AG20443 (cell line): ENCODE data around the gene POC1A.
"Not testable (repeated sequence)": the region's sequence is repeated elsewhere in the genome, so short reads cannot be mapped to it uniquely, and the experiment has no call there.

Experiments used
- DNase-seq: peaks from one replicate; pipeline ENCODE4 v3.0.0; 2012; ENCODE audit warnings: low spot score, mixed read lengths

The POC1A gene

GRCh38 chr3:52183786-52184445 lies 29.7 kb upstream of the POC1A start:
- no peak for DNase-seq

DNA sequence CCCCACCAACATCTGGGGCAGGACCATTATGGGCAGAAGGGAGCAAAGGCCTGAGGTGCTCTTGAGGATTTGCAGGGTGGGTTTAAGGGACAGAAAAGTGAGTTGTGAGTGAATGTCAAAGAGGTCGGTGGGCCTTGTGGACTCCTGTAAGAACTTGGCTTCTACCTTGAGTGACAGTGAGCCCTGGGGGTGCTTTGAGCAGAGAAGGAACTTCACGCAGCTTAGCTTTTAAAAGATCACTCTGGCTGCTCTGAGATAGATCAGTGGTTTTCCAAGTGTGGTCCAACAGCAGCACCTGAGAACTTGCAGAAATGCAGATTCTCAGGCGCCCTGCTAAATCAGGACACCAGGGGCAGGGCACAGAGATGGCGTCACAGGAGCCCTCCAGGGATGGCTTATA lies 28.5 kb upstream of the POC1A start:
- DNase-seq = no peak

- no peak for DNase-seq
These were observed 28.0 kb upstream of the POC1A start for GRCh38 chr3:52182196-52182595.

DNA sequence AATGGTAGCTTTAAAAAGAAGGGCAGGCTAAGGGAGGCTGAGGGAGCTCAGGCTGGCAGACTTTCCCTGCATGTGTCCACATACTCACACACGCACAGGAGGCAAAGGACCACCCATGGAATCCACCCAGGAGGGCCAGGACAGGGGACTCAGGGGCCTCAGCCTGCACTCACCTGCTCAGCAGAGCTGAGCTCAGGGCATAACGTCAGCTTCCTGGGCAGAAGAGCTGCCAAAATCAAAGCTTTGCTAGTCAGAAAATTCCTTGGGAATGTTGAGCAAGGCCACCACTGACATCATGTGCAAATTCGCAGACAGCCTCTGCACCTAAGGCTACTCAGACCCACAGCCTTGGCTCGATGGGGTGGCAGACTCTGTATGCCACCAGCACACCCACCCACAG lies 27.3 kb upstream of the POC1A start:
- DNase-seq = peak; percentile 89

GRCh38 chr3:52178537-52178936 lies 24.3 kb upstream of the POC1A start:
- DNase-seq = no peak

- not testable (repeated sequence) for DNase-seq
These were observed 23.9 kb upstream of the POC1A start for GRCh38 chr3:52178126-52178525.

DNA sequence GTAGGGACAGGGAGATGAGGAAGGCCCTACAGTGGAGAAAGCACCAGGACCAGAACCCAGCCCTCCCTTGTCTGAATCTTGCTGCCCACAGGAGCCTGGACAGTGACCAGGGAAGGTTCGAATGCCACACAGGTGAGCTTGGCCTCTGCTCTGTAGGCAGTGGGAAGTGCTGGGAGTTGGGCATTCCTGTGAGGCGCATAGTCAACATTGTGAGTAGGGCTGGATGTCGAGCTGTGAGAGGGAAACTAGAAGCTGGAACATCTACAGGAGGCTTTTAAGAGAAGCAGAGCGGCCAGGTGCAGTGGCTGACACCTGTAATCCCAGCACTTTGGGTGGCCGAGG lies 23.4 kb upstream of the POC1A start:
- no peak for DNase-seq

- DNase-seq = no peak
These were observed 22.9 kb upstream of the POC1A start for GRCh38 chr3:52176951-52177700.

DNA sequence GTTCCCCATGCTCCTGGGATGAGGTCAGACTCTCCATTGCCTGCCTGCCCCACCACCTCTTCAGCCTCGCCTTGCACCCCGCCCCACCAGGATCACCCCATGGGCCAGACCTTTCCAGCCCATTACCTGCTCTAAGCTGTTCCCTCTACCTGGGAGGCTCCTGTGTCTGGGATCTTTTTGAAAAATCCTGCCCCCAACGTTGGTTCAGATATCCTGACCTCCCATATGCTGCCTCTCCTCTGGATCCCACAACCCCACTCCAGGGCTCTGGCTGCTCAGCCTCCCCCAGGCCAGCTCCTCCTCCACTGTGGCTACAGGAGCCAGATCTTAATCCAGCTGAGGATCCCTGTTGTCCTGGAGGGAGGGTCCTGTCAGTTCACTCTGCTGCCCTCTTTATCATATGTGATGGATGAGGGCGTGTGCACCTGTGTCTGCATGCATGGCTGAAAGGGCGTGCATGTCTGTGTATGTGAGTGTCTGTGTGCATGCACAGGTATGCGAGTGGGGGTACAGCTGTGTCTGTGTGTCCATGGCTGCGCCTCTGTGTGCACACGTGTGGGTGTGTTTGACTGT lies 22.0 kb upstream of the POC1A start:
- no peak for DNase-seq

DNA sequence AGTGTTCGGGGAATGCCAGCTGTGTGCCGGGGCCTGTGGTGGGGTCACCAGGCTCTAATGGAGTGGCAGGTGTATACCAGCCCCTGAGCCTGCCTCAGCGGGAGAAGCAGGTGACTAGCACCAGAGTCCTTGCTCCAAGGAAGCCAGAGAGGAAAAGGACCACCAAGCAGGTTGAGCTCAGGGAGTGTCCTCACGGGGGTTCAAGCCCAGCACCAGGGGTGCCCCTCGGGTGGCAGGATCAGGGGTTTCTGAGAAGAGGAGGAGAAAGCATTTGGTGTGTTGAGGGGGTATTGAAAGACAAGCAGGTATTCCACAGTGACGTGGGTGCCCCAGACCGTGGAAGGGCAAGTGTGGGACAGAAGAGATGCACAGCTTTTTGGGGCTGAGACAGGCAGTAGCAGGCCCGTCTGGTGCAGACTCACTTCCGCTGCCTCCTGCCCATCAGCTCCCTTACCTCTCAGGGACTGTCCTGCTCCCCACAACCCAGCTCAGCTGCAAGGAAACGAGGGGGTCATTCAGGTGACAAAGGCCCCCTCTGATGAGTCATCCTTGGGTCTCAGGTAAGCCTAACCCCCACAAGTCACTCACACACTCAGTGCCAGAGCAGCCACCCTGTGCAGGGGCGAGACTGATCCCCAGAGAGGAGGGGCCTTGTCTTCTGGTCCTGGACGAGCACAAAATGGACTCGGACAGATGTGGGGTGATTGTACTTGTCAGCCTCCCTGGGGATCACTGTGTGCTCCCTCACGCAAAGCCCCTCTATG lies 21.4 kb upstream of the POC1A start:
- no peak for DNase-seq

DNA sequence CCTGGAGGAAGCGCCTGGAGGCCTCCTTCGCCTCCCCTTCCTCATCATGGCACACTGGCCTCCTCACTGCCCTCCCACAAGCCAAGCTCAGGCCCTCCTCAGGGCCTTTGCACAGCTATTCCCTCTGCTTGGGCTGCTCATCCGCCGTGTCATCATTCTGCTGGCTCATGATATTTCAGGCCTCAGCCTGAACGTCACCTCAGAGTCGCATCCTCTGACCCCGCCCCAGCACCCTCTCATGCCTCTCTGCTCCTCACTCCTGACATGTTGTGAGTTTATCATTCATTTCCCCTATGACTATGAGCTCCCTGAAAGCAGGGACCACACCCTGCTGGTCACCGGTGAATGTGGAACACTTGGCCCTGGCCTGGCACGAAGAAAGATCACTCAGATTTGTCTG lies 20.7 kb upstream of the POC1A start:
- DNase-seq = peak; percentile 49

GRCh38 chr3:52173101-52173500 lies 18.9 kb upstream of the POC1A start:
- no peak for DNase-seq

GRCh38 chr3:52172262-52172757 lies 18.1 kb upstream of the POC1A start:
- no peak for DNase-seq

DNA sequence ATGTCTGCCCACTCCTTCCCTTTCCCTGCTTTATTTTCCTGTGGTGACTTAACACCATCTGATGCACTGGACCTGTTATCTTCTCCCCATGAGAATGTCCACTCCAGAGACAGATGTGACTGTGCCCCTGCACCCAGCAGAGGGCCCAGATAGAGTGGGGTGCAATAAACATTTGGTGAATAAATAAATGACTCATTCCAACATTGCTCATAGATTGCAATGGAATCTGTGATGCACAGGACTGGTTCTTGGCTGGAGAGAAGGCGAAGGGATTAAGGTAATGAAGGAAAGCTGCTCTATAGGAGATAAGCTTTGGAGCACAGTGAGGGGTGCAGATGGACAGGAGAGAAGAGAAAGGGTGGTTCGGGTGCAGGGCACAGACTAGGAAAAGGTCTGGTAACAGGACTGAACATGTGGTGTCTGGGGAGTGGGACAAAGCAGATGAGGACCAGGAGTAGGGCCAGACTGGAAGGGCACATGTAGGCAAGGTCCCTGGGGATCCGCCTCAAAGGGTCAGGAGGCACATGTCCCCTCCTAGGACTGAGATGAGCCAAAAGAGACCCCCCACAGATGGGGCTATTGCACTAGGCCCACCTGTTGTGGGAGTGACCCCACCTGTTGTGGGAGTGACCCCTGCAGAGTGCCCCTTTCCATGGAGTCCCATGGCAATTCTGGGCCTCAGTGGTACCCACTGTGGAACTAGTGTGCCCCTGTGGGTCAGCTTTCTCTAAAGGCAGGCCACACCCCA lies 17.5 kb upstream of the POC1A start:
- peak; percentile 64 for DNase-seq

GRCh38 chr3:52170217-52170616 lies 16.0 kb upstream of the POC1A start:
- not testable (repeated sequence) for DNase-seq

DNA sequence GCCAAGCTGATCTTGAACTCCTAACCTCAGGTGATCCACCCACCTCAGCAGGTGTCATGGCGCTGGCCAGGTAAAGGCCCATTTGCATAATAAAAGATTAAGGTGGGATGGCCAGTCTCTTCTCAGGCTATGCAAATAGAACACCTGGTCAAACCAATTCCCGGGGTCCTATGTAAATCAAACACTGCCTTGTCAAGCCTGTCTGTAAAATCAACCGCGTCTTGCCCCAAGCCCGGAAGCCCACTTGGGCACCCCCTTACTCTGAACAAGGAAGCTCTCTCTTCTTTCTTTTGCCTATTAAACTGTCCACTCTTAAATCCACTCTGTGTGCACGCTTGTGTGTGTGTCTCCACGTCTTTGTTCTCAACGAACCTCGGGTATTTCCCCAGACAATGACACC lies 13.0 kb upstream of the POC1A start:
- DNase-seq = no peak

DNA sequence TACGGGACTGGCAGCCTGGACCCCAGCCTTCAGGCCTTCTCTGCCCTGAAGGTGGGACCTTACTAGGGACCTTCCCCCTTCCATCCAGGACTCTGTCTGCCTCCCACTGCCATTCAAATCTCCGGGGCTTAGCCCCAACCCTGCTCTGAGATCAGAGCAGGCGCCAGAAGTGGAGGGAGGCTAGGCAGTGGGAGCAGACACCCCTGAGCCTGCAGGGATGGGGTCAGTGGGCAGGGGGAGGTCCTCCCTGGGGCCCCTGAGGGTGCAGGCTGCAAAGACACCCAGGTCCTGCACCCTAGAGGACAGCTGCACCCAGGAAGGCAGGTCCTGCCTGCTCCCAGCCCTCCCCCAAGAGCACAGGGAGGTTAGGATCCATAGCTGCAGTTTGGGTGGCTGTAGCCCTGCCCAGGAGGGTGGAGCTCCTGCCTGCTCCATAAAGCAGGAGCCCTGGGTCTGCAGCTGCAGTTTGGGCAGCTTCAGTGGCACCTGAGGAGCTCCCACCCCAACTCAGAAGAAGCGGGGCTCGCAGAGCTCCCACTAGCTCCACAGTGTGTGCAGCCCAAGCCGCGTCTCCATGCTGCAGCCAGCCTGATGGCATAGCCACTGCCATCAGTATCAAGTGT lies 8.1 kb upstream of the POC1A start:
- no peak for DNase-seq

GRCh38 chr3:52159503-52159902 lies 5.3 kb upstream of the POC1A start:
- no peak for DNase-seq

DNA sequence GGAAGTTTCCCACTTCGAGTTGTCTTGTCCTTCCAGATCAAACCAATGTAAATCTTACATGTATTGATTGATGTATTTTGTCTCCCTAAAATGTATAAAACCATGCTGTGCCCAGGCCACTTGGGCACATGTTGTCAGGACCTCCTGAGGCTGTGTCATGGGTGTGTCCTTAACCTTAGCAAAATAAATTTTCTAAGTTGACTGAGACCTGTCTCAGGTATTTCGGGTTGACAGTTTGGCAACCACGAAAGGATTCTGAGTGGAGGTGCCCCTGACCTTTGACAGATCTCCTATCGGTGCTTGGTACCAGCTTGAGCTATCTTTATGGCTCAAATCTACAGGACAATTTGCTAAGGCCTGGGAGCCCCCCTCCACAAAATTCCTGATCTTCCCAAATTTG lies 1.7 kb upstream of the POC1A start:
- DNase-seq = no peak

- DNase-seq = peak; percentile 64
These were observed 680 bp downstream of the POC1A start for GRCh38 chr3:52153389-52154096.

DNA sequence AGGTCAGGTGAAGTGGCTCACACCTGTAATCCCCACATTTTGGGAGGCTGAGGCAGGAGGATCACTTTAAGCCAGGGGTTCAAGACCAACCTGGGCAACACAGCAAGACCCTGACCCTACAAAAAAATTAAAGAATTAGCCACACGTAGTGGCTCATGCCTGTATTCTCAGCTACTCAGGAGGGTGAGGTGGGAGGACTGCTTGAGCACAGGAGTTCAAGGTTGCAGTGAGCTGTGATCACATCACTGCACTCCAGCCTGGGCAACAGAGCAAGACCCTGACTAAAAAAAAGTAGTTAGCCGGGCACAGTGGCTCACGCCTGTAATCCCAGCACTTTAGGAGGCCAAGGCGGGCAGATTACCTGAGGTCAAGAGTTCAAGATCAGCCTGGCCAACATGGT lies 2.2 kb downstream of the POC1A start:
- not testable (repeated sequence) for DNase-seq
